HFFc6 (cell line): ENCODE data around the gene FBXO34. TPM values are rescaled to one million over a fixed set of nuclear protein-coding genes. Genes with fewer than 3 reads are reported as not detected.

ENCODE experiments used
- DNase-seq: peaks from one replicate; pipeline ENCODE4 v3.0.0-alpha.2; 2018
- H3K27ac Mint-ChIP-seq: 2 replicates; pipeline ENCODE4 v1.8.0; 2020; ENCODE audit warnings: mild to moderate bottlenecking, mixed read lengths
- H3K27me3 Mint-ChIP-seq: 2 replicates; pipeline ENCODE4 v1.8.0; 2021; ENCODE audit warnings: mild to moderate bottlenecking, moderate library complexity, mixed read lengths; ENCODE audit not compliant: insufficient read depth
- H3K36me3 Mint-ChIP-seq: 2 replicates; pipeline ENCODE4 v1.8.0; 2021; ENCODE audit warnings: low read depth, mixed read lengths
- H3K4me1 Mint-ChIP-seq: 2 replicates; pipeline ENCODE4 v1.8.0; 2020; ENCODE audit warnings: low read depth, mixed read lengths
- H3K4me3 Mint-ChIP-seq: 2 replicates; pipeline ENCODE4 v1.8.0; 2020; ENCODE audit warnings: mild to moderate bottlenecking, moderate library complexity, mixed read lengths
- H3K9me3 Mint-ChIP-seq: 2 replicates; pipeline ENCODE4 v1.8.0; 2020; ENCODE audit warnings: mild to moderate bottlenecking, mixed read lengths
- total RNA-seq, 6 experiments: library from RNA; stranded (reverse); fragmentation: NEBNext Ultra II Directional; extraction: Animal tissue kit (Norgen Biotek cat#: 25700); gene quantifications; 2 replicates in 1 of 6; 3 replicates in 5 of 6; pipeline ENCODE4 v1.2.3, GENCODE V29; 2021
- TF ChIP-seq, protein P1 (sequence below): fragments of 200-600 bp; sonication (generic); IDR thresholded peaks from 2 replicates; pipeline ENCODE4 v1.5.0; 2021; ENCODE audit warnings: antibody characterized with exemption, mild to moderate bottlenecking

The FBXO34 gene
- total RNA-seq, 6 experiments from 2014 or later, result 10.3 to 13.5 (median 11.7) TPM

DNA sequence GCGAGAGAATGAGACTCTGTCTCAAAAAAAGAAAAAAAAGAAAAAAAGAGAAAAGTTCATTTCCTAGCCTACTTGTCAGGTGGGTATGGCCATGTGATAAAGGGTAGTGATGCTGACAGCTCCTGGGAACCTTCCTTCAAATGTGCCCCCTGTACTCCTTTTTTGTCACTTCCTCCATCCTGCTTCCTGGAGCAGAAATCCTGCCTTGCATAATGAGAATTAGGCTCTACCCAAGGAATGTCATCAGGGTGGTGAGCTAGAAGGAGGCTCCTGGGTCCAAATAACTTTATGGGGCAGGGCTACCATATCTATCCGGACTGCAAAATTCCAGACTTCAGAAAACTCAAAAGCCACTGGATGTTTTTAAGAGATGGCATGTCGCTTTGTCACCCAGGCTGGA is 27.8 kb upstream of the FBXO34 start:
- no peak for DNase-seq
- peaks cover 31% of the 10 kb centered on the region for H3K27me3 Mint-ChIP-seq
- TF ChIP-seq, protein P1, sequence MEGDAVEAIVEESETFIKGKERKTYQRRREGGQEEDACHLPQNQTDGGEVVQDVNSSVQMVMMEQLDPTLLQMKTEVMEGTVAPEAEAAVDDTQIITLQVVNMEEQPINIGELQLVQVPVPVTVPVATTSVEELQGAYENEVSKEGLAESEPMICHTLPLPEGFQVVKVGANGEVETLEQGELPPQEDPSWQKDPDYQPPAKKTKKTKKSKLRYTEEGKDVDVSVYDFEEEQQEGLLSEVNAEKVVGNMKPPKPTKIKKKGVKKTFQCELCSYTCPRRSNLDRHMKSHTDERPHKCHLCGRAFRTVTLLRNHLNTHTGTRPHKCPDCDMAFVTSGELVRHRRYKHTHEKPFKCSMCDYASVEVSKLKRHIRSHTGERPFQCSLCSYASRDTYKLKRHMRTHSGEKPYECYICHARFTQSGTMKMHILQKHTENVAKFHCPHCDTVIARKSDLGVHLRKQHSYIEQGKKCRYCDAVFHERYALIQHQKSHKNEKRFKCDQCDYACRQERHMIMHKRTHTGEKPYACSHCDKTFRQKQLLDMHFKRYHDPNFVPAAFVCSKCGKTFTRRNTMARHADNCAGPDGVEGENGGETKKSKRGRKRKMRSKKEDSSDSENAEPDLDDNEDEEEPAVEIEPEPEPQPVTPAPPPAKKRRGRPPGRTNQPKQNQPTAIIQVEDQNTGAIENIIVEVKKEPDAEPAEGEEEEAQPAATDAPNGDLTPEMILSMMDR, result no peak
- H3K36me3 Mint-ChIP-seq, result no peaks in the 10 kb centered on the region
- H3K4me1 Mint-ChIP-seq, result 0 out of 2 replicates have a peak, but pooled peaks cover 5% of the 10 kb centered on the region
- H3K27ac Mint-ChIP-seq, result no peak overlapping the region
- no peaks in the 10 kb centered on the region for H3K9me3 Mint-ChIP-seq
- no peak overlapping the region for H3K4me3 Mint-ChIP-seq

DNA sequence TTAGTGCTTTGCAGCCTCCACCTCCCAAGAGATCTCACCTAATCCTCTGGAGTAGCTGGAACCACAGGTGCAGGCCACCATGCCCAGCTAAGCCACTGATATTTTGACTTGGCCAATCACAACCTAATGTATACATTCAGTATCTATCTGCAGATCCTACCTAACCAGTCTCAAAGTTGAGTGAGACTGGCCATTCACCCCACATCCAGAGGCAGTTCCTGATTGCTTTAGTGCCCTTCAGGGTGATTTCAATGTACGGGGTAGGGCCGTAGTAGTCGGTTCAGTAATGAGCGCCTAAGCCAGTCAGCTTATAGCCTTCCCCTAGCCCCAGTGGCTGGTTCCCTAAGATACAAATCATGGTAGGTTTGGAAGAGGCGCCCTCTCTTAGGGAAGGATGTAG is 27.4 kb upstream of the FBXO34 start:
- Mint-ChIP-seq H3K9me3 (no peaks in the 10 kb centered on the region), H3K4me1 (0 out of 2 replicates have a peak, but pooled peaks cover 5% of the 10 kb centered on the region), H3K36me3 (no peaks in the 10 kb centered on the region), H3K27ac (no peak overlapping the region), H3K4me3 (no peak overlapping the region), H3K27me3 (peaks cover 31% of the 10 kb centered on the region)
- DNase-seq, result no peak
- TF ChIP-seq, protein P1, result no peak

DNA sequence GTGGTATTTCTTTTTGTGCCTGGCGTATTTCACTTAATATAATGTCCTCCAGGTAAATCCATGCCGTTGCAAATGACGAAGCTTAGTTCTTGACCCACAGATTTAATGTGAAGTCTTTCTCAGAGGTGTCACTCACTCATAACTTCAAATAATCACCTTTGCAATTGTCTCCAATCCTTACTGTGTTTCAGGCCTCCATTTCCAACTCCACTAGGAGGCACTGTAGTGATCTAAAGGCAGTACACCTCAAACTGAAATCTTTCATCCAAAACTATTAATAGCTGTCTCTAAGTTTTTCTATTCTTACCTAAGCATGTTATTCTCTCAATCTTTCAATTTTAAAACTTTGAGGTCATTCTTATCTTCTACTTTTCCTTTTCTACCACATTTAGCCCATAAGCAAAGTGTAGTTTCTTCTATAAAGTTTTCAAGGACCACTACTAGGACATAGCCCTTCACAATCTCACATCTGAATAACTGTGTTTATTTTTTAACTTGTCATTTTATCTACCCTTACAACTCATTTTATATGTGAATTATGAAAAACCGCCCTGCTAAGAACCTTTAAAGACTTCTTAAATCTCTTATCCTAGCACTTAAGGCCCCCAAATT is 25.5 kb upstream of the FBXO34 start:
- H3K27ac Mint-ChIP-seq, result no peak overlapping the region
- no peaks in the 10 kb centered on the region for H3K36me3 Mint-ChIP-seq
- TF ChIP-seq, protein P1, result peak; percentile 83
- H3K9me3 Mint-ChIP-seq, result no peaks in the 10 kb centered on the region
- DNase-seq, result peak; percentile 28
- H3K4me1 Mint-ChIP-seq, result peaks cover 13% of the 10 kb centered on the region
- H3K4me3 Mint-ChIP-seq, result no peak overlapping the region
- peaks cover 31% of the 10 kb centered on the region for H3K27me3 Mint-ChIP-seq

DNA sequence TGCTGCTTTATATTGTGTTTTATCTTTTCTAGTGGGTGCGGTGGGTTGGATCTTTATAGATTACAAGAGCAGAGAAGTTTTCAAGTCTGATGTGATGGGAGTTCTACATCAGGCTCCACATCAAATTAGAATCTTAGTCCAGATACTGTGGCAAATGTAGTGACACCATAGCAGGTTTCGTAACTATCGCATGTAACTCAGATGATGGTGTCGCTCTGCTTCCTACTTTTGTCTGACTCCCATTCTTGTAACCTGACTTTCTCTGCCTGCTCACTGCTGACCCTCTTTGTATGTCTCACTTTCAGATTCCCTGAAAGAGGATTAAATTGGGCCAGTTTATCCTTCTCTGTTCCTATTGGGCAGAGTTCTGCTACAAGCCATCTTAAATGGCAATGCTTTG is 22.8 kb upstream of the FBXO34 start:
- H3K36me3 Mint-ChIP-seq, result no peaks in the 10 kb centered on the region
- DNase-seq, result no peak
- peaks cover 7% of the 10 kb centered on the region for H3K4me1 Mint-ChIP-seq
- peaks cover 30% of the 10 kb centered on the region for H3K27me3 Mint-ChIP-seq
- TF ChIP-seq, protein P1, result no peak
- no peaks in the 10 kb centered on the region for H3K9me3 Mint-ChIP-seq
- H3K27ac Mint-ChIP-seq, result no peak overlapping the region
- no peak overlapping the region for H3K4me3 Mint-ChIP-seq

DNA sequence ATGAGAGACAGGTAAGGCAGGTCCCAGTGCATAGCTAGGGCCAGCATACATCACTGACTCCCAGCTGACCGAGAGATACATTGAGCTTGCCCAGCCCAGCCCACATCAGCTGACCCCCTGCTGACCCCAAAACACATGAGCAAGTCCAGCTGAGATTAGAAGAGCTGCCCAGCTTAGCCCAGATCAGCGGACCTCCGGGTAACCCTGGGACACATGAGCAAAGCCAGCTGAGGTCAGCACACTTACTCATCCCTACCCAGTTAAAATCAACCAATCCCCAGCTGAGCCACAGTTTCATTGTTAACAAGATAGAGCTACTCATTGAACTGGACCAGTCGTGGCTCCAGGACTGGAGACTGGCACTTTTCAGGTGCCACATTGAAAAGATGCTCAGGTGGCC is 21.8 kb upstream of the FBXO34 start:
- H3K27me3 Mint-ChIP-seq, result peaks cover 29% of the 10 kb centered on the region
- no peaks in the 10 kb centered on the region for H3K36me3 Mint-ChIP-seq
- no peak overlapping the region for H3K4me3 Mint-ChIP-seq
- DNase-seq, result peak; percentile 39
- peaks cover 7% of the 10 kb centered on the region for H3K4me1 Mint-ChIP-seq
- H3K9me3 Mint-ChIP-seq, result no peaks in the 10 kb centered on the region
- H3K27ac Mint-ChIP-seq, result no peak overlapping the region
- TF ChIP-seq, protein P1, result no peak
